Hypothalamus (tissue), 51 donors: Measurements from ENCODE around the gene VAV1.
"Not testable (repeated sequence)": the region's sequence is repeated elsewhere in the genome, so short reads cannot be mapped to it uniquely, and the experiment has no call there.

Experiments used
- DNase-seq, 51 donors: peaks; one replicate each; lab custom pipeline; 2025; lab: John Stamatoyannopoulos, UW

The VAV1 gene

GRCh38 chr19:6811906-6812305 is 39.4 kb downstream of the VAV1 start:
- peak in 3 of 51 donors; percentile 1 to 10 (median 1) for DNase-seq

DNA sequence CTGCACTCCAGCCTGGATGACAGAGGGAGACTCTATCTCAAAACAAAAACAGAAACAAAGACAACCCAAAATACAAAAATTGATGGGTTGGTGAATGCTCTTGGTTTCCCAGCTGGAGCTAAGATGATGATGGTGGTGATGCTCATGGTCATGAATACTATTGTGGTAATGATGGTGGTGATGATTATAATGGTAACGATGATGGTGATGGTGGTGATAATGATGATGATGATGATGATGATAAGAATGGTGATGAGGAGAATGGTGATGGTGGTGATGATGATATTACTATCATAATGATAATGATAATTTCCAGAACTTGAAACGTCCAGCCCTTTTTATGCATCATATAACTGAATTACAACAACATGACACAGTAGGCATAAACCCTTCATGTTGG is 40.1 kb downstream of the VAV1 start:
- no peak for DNase-seq

DNA sequence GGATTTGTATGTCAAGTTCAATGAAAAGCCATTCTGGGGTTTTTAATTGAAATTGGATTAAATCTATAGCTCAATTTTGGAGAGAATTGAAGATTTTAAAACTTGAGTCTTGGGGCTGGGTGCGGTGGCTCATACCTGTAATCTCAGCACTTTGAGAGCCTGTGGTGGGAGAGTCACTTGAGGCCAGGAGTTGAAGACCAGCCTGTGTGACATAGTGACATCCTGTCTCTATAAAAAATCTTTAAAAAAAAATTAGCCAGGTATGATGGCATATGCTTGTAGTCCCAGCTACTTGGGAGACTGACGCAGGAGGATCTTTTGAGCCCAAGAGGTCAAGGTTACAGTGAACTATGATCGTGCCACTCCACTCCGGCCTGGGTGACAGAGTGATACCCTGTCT is 41.2 kb downstream of the VAV1 start:
- no peak for DNase-seq

DNA sequence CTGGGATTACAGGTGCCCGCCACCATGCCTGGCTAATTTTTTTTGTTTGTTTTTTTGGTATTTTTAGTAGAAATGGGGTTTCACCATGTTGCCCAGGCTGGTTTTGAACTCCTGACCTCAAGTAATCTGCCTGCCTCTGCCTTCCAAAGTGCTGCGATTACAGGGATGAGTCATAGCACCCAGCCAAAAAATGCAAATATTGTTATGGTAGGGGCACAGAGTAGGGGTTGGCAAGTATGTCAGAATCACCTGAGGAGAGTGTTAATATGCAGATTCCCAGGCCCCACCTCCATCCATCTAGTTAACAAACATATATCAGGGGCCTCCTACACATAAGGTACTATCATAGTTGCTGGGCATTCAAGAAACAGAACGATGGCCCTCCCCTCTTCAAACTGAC is 44.7 kb downstream of the VAV1 start:
- no peak for DNase-seq

- no peak for DNase-seq
These were observed 45.7 kb downstream of the VAV1 start for GRCh38 chr19:6818246-6818645.

- DNase-seq, result no peak
These were observed 46.8 kb downstream of the VAV1 start for GRCh38 chr19:6819323-6819722.

DNA sequence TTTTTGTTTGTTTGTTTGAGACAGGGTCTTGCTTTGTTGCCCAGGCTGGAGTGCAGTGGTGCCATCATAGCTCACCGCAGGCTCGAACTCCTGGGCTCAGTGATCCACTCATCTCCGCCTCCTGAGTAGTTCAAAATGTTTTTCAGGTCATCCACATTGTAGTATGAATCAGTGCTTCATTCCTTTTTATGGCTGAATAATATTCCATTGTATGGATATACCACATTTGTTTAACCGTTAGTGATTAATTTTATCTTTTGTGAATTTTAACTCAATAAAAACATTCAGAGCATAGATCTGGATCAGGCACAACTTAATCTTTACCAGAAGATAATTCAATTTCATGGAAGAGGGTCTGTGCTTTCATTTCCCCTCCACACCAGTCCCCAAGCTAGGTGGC is 47.7 kb downstream of the VAV1 start:
- DNase-seq, result no peak

DNA sequence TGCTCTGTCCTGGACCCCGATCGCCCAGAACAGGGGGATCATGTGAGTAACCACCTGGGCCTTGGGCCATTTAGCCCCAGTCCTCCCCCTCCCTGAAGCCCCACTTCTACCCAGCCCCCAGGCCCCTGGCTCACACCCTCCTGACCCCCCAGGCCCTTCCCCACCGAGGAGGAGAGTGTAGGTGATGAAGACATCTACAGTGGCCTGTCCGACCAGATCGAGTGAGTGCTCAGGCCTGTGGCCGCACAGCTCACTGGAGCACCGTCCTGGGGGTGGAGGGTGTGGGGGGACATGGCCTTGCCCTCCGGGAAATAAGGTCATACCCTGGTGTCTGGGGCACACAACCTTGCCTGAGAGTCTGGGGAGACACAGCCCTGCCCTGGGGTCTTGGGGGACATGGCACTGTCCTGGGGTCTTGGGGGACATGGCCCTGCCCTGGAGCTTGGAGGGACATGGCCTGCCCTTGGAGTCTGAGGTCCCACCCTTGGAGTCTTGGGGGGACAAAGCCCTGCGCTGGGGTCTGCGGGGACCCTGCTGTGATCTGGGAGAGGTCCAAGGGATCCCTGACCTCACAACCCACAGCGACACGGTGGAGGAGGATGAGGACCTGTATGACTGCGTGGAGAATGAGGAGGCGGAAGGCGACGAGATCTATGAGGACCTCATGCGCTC is 49.3 kb downstream of the VAV1 start:
- no peak for DNase-seq

GRCh38 chr19:6822311-6822670 is 49.8 kb downstream of the VAV1 start:
- no peak for DNase-seq

- DNase-seq, result no peak
These were observed 52.7 kb downstream of the VAV1 start for GRCh38 chr19:6825076-6825774.

GRCh38 chr19:6826281-6826920 is 53.9 kb downstream of the VAV1 start:
- no peak for DNase-seq

DNA sequence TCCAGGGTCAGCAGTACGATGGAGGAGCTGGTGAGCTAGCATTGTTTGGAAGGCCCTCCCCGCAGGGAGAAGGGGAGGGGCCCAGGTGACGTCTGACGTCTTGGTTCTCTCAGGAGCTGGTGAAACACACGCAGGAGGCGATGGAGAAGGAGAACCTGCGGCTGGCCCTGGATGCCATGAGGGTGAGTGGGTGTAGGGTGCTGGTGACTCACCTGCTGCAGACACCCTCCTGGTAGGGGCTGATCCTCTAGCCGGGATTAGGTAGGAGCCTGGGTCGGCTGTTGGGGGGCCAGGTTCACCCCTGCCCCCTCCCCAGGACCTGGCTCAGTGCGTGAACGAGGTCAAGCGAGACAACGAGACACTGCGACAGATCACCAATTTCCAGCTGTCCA is 55.8 kb downstream of the VAV1 start:
- DNase-seq, result peak in 1 of 51 donors; percentile 49

GRCh38 chr19:6828698-6829633 is 56.5 kb downstream of the VAV1 start:
- peak in 3 of 51 donors; percentile 0 to 53 (median 3) for DNase-seq

DNA sequence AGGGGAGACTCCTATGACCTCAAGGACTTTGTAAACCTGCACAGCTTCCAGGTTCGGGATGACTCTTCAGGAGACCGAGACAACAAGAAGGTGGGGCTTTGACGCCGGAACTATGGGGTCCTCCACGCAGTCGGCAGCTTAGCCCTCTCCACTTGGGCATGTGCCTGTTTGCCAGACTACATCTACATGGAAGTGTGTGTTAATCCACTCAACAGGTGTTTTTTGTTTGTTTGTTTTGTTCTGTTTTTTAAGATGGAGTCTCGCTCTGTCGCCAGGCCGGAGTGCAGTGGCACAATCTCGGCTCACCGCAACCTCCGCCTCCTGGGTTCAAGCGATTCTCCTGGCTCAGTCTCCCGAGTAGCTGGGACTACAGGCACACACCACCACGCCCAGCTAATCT is 57.3 kb downstream of the VAV1 start:
- DNase-seq, result not testable (repeated sequence)

DNA sequence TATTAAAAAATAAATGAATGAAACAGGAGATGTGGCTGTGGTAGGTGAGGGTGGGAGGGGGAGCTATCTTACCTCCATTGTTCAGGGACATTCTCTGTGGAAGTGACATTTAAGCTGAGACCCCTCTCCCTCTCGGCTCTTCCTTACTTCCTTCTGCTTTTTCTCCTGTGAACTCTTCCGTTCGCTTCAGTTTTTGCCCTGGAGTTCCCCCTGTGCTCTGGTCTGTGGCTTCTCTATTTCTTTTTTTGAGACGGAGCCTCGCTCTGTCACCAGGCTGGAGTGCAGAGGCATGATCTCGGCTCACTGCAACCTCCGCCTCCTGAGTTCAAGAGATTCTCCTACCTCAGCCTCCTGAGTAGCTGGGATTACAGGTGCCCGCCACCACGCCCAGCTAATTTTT is 58.6 kb downstream of the VAV1 start:
- not testable (repeated sequence) for DNase-seq

- no peak for DNase-seq
These were observed 59.9 kb downstream of the VAV1 start for GRCh38 chr19:6832412-6832811.

- DNase-seq, result no peak
These were observed 60.8 kb downstream of the VAV1 start for GRCh38 chr19:6833166-6833790.

DNA sequence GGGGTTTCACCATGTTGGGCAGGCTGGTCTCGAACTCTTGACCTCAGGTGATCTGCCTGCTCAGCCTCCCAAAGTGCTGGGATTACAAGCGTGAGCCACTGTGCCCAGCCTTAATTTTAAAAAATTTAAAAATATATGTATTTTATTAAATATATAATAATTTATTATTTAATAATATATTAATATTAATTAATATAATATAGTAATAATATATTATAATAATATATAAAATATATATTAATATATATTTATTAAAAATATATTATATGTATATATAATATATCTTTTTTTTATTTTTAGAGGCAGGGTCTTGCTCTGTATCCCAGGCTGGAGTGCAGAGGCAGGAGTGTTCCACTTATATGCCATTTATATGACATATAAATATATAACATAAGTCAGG is 61.9 kb downstream of the VAV1 start:
- no peak for DNase-seq

GRCh38 chr19:6835501-6835900 is 63.0 kb downstream of the VAV1 start:
- no peak for DNase-seq

GRCh38 chr19:6837525-6837924 is 65.0 kb downstream of the VAV1 start:
- no peak for DNase-seq
